ENCODE data around the gene ADCK1.
A peak's percentile ranks its signal among the peaks of the same experiment; 100 is the strongest.
"Not testable (repeated sequence)": the region's sequence is repeated elsewhere in the genome, so short reads cannot be mapped to it uniquely, and the experiment has no call there.

The ADCK1 gene, protein sequence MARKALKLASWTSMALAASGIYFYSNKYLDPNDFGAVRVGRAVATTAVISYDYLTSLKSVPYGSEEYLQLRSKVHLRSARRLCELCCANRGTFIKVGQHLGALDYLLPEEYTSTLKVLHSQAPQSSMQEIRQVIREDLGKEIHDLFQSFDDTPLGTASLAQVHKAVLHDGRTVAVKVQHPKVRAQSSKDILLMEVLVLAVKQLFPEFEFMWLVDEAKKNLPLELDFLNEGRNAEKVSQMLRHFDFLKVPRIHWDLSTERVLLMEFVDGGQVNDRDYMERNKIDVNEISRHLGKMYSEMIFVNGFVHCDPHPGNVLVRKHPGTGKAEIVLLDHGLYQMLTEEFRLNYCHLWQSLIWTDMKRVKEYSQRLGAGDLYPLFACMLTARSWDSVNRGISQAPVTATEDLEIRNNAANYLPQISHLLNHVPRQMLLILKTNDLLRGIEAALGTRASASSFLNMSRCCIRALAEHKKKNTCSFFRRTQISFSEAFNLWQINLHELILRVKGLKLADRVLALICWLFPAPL

GRCh38 chr14:77799863-77800730 lies at the start of gene ADCK1:
Gene ADCK1 (plus strand): TSS chr14:77800109. CDS start chr14:77818979, 18,870 bp downstream.
- no peak for FAIRE-seq

GRCh38 chr14:77752266-77752665 lies 47.6 kb upstream of the ADCK1 start:
- no peak for FAIRE-seq

DNA sequence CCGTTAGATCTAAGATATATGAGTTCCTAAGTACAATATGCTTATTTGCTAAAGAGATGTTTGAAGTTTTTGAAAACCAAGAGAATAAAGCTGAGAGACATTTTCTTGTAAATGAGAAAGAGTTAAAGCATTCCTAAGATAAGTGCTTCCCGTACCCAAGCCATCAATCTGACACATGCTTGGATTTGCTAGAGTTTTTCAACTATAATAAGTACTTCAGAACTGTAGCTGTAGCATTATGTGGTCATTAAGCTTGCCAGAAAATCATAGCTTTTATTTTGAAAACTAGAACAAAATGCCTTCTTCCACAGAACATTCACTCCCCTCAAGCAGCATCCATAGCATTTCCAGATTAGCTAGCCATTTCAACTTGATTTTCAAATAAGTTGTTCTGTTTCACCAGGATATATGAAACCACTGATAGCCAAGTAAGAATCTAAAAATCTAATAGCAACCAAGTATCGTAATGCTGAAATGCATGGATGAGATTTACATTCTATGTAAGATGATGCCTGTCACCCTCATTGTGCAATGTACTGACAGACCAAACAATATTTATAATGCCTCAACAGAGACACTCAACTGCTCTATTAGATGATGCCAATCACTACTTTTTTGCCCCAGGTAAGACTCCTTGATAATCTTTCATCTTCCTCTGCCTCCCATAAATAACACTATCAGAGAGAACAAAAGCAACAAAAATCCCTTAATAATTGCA lies 47.0 kb upstream of the ADCK1 start:
- no peak for FAIRE-seq

DNA sequence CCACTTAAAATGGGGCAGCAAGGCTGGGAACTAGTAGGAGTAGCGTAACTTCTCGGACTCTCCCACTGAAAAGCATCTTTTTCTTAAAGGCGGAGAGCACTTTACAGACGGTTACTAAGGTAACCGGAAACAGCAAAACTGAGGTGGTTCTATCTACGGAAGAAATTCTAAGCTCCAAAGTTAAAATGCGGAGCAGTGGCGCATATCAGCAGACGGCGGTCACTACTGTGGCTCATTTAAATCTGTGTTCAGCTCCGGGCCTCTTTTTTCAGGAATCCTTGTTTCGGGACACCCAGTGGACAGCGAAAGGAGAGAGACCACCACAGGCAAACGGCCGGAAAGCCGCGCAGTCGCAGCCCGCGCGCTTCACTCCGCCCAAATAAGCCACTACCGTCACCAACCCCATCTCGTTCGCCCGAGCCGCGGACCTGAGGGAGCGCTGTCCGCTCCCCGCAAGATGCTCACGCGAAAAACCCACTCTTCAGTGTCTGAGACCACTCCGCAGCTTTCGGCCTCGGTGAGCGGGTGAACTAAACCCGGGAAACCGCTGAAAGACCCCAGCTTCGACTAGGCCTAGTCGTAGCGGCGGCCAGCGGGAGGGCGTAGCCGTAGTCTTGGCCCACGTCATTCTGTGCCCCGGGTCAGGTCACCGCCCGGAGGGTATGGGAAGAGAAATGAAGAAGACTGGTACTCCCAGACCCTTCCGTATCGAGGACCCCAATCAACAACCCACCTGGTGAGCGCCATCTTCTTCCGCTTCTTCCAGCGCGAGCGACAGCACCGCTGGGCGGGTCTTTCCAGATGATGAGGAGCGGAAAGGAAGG lies 39.3 kb upstream of the ADCK1 start, which contains the start of gene SNW1:
Gene SNW1, minus strand, starts transcription at position 776 of the 824 bp plus-strand sequence. Its CDS starts 29 bp downstream, at position 747.
- no peak for FAIRE-seq

DNA sequence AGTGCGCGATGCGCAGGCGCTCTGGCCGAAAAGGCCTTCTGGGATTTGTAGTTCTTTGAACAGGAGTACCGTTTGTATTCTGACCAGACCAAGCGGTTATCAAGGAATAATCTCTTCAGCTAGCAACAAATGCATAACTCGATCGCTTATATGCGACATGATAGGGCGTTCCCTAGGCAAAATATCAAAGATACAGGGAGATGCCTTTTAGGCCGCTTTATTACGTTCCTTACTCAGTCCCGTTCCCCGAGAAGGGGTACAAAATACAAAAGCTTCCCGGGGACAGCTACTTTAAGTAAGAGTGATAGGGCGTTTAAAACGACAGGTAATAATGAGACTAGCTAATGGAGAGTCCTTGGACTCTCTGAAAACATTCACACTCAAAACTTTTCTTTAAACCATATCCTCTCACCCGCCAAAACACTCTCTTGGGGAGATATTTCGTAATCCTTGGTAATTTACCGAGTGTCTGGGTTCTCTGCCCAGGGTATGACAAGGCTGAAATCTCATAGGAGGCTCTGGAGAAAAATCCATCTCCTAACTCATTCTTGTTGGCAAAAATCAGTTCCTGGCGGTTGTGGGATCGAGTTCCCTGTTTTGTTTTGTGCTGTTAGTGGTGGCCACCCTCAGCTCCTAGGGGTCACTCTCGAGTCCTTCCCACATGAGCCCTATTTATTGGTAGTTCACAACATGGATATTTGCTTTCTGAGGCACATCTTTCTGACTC lies 38.5 kb upstream of the ADCK1 start:
- peak; percentile 73 for FAIRE-seq

DNA sequence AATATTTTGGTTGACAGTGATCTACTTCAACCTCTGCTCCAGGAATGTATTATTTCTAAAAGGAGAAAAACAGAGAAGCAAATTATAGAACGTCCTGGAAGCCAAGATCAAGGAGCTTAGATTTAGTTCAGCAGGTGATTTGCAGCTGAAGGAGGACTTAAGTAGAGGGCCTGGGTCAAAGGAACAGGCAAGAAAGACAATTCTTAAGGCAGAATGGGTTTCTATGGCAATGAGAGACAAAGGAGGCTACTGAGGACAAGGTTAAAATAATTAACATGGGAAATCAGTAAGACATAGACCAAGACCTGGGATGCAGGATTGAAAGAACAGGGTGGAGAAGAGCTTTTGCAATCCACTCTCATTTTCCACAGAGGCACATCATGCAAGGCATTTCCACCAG lies 36.6 kb upstream of the ADCK1 start:
- FAIRE-seq, result no peak

DNA sequence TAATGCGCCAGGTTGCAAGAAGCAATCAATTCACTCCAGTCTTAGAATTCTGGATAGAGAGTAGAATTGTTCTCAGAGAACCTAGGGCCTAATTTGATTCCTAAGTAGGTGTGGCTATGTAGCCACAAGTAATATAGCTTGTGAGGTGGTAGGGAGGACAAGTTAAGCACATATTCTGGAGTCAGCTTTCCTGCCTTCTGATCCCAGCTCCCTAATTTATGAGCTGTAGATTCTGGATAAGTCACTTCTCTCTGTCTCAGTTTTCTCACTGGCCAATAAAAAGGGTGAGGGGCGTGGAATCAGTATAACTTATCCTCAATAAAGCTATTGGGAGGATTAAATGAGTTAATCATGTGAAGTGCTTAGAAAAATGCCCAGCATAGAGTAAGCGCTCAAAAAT lies 35.9 kb upstream of the ADCK1 start:
- FAIRE-seq, result no peak

DNA sequence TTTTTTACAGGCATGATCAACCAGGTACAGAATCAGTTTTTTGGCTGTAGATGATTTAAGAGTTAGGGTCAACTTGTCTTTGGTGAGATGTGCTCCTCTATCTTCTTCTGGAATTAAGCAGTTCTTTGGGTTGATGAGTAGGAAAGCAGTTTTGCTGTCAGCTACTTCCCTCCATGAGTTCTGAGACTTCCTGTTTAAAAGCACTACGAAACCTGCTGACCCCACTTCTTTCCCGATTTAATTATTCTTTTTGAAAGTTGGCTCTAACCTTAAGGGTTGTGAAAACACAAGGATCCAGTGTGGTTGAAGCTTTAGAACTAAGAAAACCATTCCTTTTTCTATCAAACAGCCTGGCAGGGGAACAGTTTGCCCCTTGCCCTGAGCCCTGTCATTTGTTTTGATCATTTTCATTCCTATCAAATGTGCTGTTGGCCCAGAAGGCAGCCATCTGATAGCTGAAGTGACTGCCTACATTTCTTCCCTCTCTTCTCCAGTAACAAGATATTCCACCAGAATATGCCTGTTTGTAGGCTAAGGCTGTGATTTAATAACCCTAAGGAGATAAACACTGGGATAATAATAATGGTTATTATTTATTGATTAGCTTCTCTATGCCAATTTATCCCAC lies 31.4 kb upstream of the ADCK1 start:
- FAIRE-seq, result not testable (repeated sequence)

DNA sequence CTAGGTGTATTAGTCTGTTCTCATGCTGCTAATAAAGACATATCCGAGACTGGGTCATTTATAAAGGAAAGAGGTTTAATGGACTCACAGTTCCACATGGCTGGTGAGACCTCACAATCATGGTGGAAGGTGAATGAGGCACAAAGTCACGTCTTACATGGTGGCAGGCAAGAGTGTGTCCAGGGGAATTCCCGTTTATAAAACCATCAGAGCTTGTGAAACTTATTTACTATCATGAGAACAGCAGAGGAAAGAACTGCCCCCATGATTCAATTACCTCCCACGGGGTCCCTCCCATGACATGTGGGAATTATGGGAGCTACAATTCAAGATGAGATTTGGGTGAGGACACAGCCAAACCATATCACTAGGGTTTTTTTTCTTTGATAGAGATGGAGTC lies 25.9 kb upstream of the ADCK1 start:
- not testable (repeated sequence) for FAIRE-seq

DNA sequence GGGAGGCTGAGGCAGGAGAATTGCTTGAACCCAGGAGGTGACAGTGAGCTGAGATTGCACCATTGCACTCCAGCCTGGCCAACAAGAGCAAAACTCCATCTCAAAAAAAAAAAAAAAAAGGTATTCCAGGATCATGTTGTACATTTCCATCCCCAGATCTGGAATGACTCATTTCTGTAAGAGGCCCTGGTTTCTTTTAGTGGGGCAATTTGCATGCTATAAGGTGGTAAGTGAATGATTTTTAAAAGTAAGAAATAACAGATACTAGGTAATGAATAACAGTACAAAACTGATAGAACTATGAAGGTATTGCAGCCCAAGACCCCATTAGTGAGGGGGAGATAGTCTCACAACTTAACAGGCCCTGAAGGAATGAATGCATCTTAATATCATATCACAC lies 17.7 kb upstream of the ADCK1 start:
- no peak for FAIRE-seq

- FAIRE-seq, result no peak
These were observed 13.8 kb upstream of the ADCK1 start for GRCh38 chr14:77786148-77786547.

- no peak for FAIRE-seq
These were observed 9.2 kb upstream of the ADCK1 start for GRCh38 chr14:77790566-77791224.

DNA sequence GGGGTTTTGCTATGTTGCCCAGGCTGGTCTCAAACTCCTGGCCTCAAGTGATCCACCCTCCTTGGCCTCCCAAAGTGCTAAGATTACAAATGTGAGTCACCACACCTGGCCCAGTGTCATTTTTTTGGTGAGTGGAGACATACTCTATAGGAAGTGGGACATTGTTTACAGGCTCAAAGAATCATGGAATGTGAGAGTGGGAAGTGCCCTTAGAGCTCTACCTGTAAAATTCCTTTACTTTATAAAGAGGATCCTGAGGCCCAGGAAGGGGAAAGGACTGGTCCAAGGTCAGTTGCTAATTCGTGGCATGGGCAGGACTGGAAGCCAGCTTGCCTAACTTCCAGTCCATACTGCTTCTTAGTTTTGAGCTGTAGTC lies 8.7 kb upstream of the ADCK1 start:
- FAIRE-seq, result no peak

GRCh38 chr14:77793255-77793654 lies 6.7 kb upstream of the ADCK1 start:
- FAIRE-seq, result not testable (repeated sequence)

GRCh38 chr14:77794357-77794756 lies 5.6 kb upstream of the ADCK1 start:
- FAIRE-seq, result no peak

DNA sequence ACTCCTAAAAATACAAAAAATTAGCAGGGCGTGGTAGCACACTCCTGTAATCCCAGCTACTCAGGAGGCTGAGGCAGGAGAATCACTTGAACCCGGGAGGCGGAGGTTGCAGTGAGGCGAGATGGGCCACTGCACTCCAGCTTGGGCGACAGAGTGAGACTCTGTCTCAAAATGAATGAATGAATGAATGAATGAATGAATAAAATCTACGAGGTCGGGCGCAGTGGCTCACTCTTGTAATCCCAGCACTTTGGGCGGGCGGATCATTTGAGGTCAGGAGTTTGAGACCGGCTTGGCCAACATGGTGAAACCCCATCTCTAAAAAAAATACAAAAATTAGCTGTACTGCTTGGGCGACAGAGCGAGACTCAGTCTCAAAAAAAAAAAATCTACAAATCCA lies 453 bp upstream of the ADCK1 start:
- FAIRE-seq, result not testable (repeated sequence)

- FAIRE-seq, result no peak
These were observed 905 bp downstream of the ADCK1 start for GRCh38 chr14:77800814-77801213.

- FAIRE-seq, result no peak
These were observed 4.7 kb downstream of the ADCK1 start for GRCh38 chr14:77804592-77804991.

DNA sequence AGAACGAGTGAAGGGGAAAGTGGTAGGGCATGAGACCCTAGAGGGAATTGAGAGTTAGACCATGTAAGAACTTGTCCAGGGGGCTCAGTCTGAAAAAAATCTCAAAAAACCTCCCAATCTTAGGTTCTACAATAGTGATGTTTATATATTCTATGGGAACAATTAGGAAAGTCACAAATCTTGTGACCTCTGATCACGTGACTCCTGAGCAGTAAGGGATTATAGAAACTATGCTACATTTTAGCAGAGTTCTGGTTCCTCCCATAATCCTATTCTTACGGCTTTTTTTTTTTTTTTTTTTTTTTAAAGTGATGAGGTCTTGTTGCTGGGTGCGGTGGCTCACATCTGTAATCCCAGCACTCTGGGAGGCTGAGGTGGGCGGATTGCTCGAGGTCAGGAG lies 5.8 kb downstream of the ADCK1 start:
- no peak for FAIRE-seq

- FAIRE-seq, result no peak
These were observed 8.3 kb downstream of the ADCK1 start for GRCh38 chr14:77808250-77808649.

Data from endometrium (tissue), 2 donors.